ENCODE measurements around the gene SP4. TPM values are rescaled to one million over a fixed set of nuclear protein-coding genes. Genes with fewer than 3 reads are reported as not detected.

Gene SP4
- total RNA-seq, 5 donors from 2014 or later (not counting 1 experiment from before 2014, with no cell fraction given): 29.8 to 48.2 (median 35.4) TPM

GRCh38 chr7:21408481-21408820 lies 19.4 kb upstream of the SP4 start:
- Mint-ChIP-seq H3K4me3 (no peak overlapping the region), H3K4me1 (peaks cover 19 to 24% (median 20%) of the 10 kb centered on the region in 3 donors), H3K27me3 (no peaks in the 10 kb centered on the region), H3K27ac (no peak overlapping the region), H3K9me3 (peaks cover 0 to 5% (median 0%) of the 10 kb centered on the region in 3 donors), H3K36me3 (no peaks in the 10 kb centered on the region)
- CTCF ChIA-PET: interaction anchor here in 1 of 2 donors (0.5 kb wide), 1 partner anchor 19 kb away, joined by 3 read pairs; no protein-coding TSS in a partner anchor
- H3K4me3 ChIP-seq (ENCODE audit: control insufficient read depth in 1 of 2, extremely low read depth in 1 of 2, low read length in 1 of 2): no peak overlapping the region
- 11% methylated on average over 1 of the region's 3 CpGs for WGBS (ENCODE audit: insufficient coverage)
- no peak overlapping the region for H3K27ac ChIP-seq (ENCODE audit: low read length)
- no peaks in the 10 kb centered on the region for H3K36me3 ChIP-seq (ENCODE audit: control insufficient read depth in 2 of 2, extremely low read depth in 1 of 2, insufficient read depth in 1 of 2, low read length in 1 of 2)
- DNase-seq: no peak
- POLR2A ChIA-PET: no interaction called here
- H3K27me3 ChIP-seq (replicated peaks in 1 of 2; ENCODE audit: control insufficient read depth in 2 of 2, extremely low read depth in 1 of 2, insufficient read depth in 2 of 2, low read length in 1 of 2): no peaks in the 10 kb centered on the region
- ATAC-seq (replicated peaks in 1 of 4): no peak
- H3K4me1 ChIP-seq (ENCODE audit: control insufficient read depth in 1 of 2, extremely low read depth in 1 of 2, insufficient read depth in 2 of 2, low read length in 2 of 2): peaks cover 15 to 19% of the 10 kb centered on the region in 2 experiments
- no peaks in the 10 kb centered on the region for H3K9me3 ChIP-seq

DNA sequence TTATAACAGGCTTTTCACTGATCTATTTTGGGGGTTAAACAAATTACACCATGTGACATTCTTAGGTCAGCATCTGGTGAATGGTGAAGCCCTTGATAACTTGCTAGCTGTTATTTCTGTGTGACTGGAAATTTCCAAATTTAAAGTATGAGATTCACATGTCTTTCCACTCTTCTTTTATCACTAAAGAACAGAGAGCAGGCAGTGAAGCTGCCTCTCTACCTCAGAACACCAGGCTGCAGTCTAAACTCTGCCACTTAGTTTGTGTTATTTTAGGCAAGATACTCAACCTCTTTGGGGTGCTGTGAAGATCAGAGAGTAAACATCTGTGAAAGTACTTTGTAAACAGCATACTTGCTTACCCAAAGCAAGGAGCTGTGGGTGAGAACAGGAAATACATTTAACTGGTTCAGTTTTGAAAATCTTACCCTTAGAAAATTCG lies 15.5 kb upstream of the SP4 start:
- CTCF ChIA-PET: interaction anchor here in 1 of 2 donors (0.5 to 1.6 kb wide), 6 partner anchors 13 to 586 kb away, joined by 3 to 4 read pairs (median 3); no protein-coding TSS in a partner anchor
- DNase-seq: peak in 1 of 35 experiments; percentile 43
- Histone ChIP-seq H3K27me3 (replicated peaks in 1 of 2; ENCODE audit: control insufficient read depth in 2 of 2, extremely low read depth in 1 of 2, insufficient read depth in 2 of 2, low read length in 1 of 2) (no peaks in the 10 kb centered on the region), H3K9me3 (no peaks in the 10 kb centered on the region), H3K4me1 (ENCODE audit: control insufficient read depth in 1 of 2, extremely low read depth in 1 of 2, insufficient read depth in 2 of 2, low read length in 2 of 2) (peaks cover 19 to 30% of the 10 kb centered on the region in 2 experiments), H3K4me3 (ENCODE audit: control insufficient read depth in 1 of 2, extremely low read depth in 1 of 2, low read length in 1 of 2) (no peak overlapping the region), H3K27ac (ENCODE audit: low read length) (peak overlapping the region; percentile 66), H3K36me3 (ENCODE audit: control insufficient read depth in 2 of 2, extremely low read depth in 1 of 2, insufficient read depth in 1 of 2, low read length in 1 of 2) (no peaks in the 10 kb centered on the region)
- Mint-ChIP-seq H3K27me3 (no peaks in the 10 kb centered on the region), H3K9me3 (no peaks in the 10 kb centered on the region), H3K27ac (peak overlapping the region; percentile 66 to 84), H3K36me3 (peaks cover 4% of the 10 kb centered on the region), H3K4me1 (peaks cover 30 to 36% (median 30%) of the 10 kb centered on the region in 3 donors), H3K4me3 (peak overlapping the region in 1 of 3 donors; percentile 24)
- no CpG with 5 or more reads among the region's 1 CpG for WGBS (ENCODE audit: insufficient coverage)
- POLR2A ChIA-PET: interaction anchor here in 1 of 2 donors (2.1 kb wide), 1 partner anchor 15 kb away, joined by 9 read pairs; the partner anchor contains the start of gene SP4
- ATAC-seq (replicated peaks in 1 of 4): peak; percentile 50 to 81 (median 72)

DNA sequence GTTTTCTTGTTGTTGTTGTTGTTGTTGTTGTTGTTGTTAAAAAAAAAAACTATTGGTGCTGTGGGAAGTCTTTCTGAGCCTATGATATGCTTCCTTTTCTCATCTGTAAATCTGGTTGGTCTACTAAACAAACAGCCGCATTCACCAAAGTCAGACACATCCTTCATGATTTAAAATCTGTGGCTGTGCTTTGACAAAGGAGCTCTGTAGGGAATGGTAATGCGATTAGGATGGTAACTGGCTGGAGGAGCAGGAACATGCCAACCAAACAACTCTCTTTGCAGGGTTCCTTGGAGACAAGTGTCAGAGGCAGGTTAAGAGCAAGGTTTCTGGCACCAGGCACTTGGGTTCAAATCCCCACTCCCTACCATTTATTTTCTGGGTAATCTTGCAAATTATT lies 14.9 kb upstream of the SP4 start:
- Histone ChIP-seq H3K36me3 (ENCODE audit: control insufficient read depth in 2 of 2, extremely low read depth in 1 of 2, insufficient read depth in 1 of 2, low read length in 1 of 2) (no peaks in the 10 kb centered on the region), H3K4me3 (ENCODE audit: control insufficient read depth in 1 of 2, extremely low read depth in 1 of 2, low read length in 1 of 2) (no peak overlapping the region), H3K27ac (ENCODE audit: low read length) (peak overlapping the region; percentile 66), H3K9me3 (no peaks in the 10 kb centered on the region), H3K27me3 (replicated peaks in 1 of 2; ENCODE audit: control insufficient read depth in 2 of 2, extremely low read depth in 1 of 2, insufficient read depth in 2 of 2, low read length in 1 of 2) (no peaks in the 10 kb centered on the region), H3K4me1 (ENCODE audit: control insufficient read depth in 1 of 2, extremely low read depth in 1 of 2, insufficient read depth in 2 of 2, low read length in 2 of 2) (peaks cover 19 to 30% of the 10 kb centered on the region in 2 experiments)
- Mint-ChIP-seq H3K4me3 (peak overlapping the region in 1 of 3 donors; percentile 24), H3K4me1 (peaks cover 27 to 40% (median 32%) of the 10 kb centered on the region in 3 donors), H3K27ac (peak overlapping the region; percentile 66 to 84), H3K27me3 (no peaks in the 10 kb centered on the region), H3K36me3 (peaks cover 4% of the 10 kb centered on the region), H3K9me3 (no peaks in the 10 kb centered on the region)
- no peak for DNase-seq
- ChIA-PET CTCF (interaction anchor here (0.5 to 1.6 kb wide), 6 partner anchors 12 to 586 kb away, joined by 3 to 4 read pairs (median 3); no protein-coding TSS in a partner anchor), POLR2A (interaction anchor here in 1 of 2 donors (2.1 kb wide), 1 partner anchor 14 kb away, joined by 9 read pairs; the partner anchor contains the start of gene SP4)
- peak in 1 of 4 experiments; percentile 25 for ATAC-seq (replicated peaks in 1 of 4)
- no CpG with 5 or more reads among the region's 2 CpGs for WGBS (ENCODE audit: insufficient coverage)

DNA sequence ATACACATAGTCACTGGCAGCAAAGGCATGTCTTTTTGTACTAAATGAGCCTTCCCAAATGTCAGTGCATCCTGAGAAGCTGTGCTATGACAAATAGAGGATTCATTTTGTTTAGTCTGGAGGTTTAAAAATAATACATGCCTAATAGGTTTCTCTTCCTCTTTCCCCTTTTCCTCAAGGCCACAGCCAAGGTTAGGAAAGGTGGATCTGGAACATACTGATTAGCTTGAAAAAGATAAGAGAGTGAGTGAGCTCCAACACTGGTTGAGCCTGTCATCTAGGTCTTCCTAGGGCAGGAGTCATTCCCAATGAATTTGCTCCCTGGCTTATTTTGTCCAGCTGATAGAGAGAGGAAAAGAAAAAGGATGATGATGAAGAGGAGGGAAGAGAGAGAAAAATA lies 14.4 kb upstream of the SP4 start:
- H3K27ac ChIP-seq (ENCODE audit: low read length): peak overlapping the region; percentile 66

DNA sequence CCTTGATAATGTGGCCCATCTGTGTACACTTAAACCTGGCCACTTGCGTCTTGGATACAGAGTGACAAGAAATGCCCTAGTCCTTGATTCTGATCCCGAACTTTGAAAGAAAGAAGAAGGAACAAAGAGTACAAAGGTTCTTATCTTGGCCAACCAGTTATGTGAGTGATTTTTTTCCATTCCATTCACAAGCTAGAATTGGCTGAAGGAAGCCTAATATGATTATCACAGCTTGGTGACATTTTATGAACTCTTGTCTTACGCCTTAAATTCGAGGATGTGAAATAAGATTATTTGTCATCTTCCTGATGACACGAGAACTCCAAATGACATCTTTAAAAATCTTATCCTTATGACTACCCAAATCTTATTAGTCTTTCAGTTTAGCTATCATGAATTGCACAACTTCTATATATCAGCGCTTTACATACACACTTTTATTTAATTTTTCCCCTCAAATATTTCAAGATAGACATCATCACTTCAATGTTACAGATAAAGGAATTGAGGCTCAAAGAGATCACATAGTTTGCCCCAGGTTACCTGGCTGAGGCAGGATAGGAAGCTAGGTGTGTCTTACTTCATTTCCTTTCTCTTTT lies 13.0 kb upstream of the SP4 start:
- ChIA-PET CTCF (no interaction called here), POLR2A (no interaction called here)
- H3K4me1 Mint-ChIP-seq: peaks cover 24 to 40% (median 32%) of the 10 kb centered on the region in 3 donors
- no peak overlapping the region for H3K4me3 Mint-ChIP-seq
- Histone ChIP-seq H3K4me3 (ENCODE audit: control insufficient read depth in 1 of 2, extremely low read depth in 1 of 2, low read length in 1 of 2) (no peak overlapping the region), H3K9me3 (no peaks in the 10 kb centered on the region), H3K4me1 (ENCODE audit: control insufficient read depth in 1 of 2, extremely low read depth in 1 of 2, insufficient read depth in 2 of 2, low read length in 2 of 2) (peaks cover 19 to 30% of the 10 kb centered on the region in 2 experiments), H3K36me3 (ENCODE audit: control insufficient read depth in 2 of 2, extremely low read depth in 1 of 2, insufficient read depth in 1 of 2, low read length in 1 of 2) (no peaks in the 10 kb centered on the region), H3K27me3 (replicated peaks in 1 of 2; ENCODE audit: control insufficient read depth in 2 of 2, extremely low read depth in 1 of 2, insufficient read depth in 2 of 2, low read length in 1 of 2) (no peaks in the 10 kb centered on the region), H3K27ac (ENCODE audit: low read length) (no peak overlapping the region)
- ATAC-seq (replicated peaks in 1 of 4) (no peak), DNase-seq (no peak)
- H3K9me3 Mint-ChIP-seq: no peaks in the 10 kb centered on the region
- H3K27ac Mint-ChIP-seq: no peak overlapping the region
- H3K27me3 Mint-ChIP-seq: no peaks in the 10 kb centered on the region
- 100% methylated on average over 2 of the region's 6 CpGs for WGBS (ENCODE audit: insufficient coverage)
- peaks cover 4% of the 10 kb centered on the region for H3K36me3 Mint-ChIP-seq

More for the DNA sequence above, 14.4 kb upstream of the SP4 start:
- peaks cover 24 to 40% (median 32%) of the 10 kb centered on the region in 3 donors for H3K4me1 Mint-ChIP-seq
- H3K4me3 ChIP-seq (ENCODE audit: control insufficient read depth in 1 of 2, extremely low read depth in 1 of 2, low read length in 1 of 2): no peak overlapping the region
- no peak overlapping the region for H3K4me3 Mint-ChIP-seq
- H3K27me3 Mint-ChIP-seq: no peaks in the 10 kb centered on the region
- H3K9me3 Mint-ChIP-seq: no peaks in the 10 kb centered on the region
- peak overlapping the region; percentile 66 to 84 for H3K27ac Mint-ChIP-seq
- H3K36me3 ChIP-seq (ENCODE audit: control insufficient read depth in 2 of 2, extremely low read depth in 1 of 2, insufficient read depth in 1 of 2, low read length in 1 of 2): no peaks in the 10 kb centered on the region
- ChIA-PET CTCF (interaction anchor here (0.6 to 1.6 kb wide), 3 partner anchors 57 to 157 kb away, joined by 3 read pairs; no protein-coding TSS in a partner anchor), POLR2A (interaction anchor here in 1 of 2 donors (2.1 kb wide), 1 partner anchor 14 kb away, joined by 9 read pairs; the partner anchor contains the start of gene SP4)
- H3K9me3 ChIP-seq: no peaks in the 10 kb centered on the region
- H3K36me3 Mint-ChIP-seq: peaks cover 4% of the 10 kb centered on the region
- ATAC-seq (replicated peaks in 1 of 4): no peak
- H3K4me1 ChIP-seq (ENCODE audit: control insufficient read depth in 1 of 2, extremely low read depth in 1 of 2, insufficient read depth in 2 of 2, low read length in 2 of 2): peaks cover 19 to 30% of the 10 kb centered on the region in 2 experiments
- H3K27me3 ChIP-seq (replicated peaks in 1 of 2; ENCODE audit: control insufficient read depth in 2 of 2, extremely low read depth in 1 of 2, insufficient read depth in 2 of 2, low read length in 1 of 2): no peaks in the 10 kb centered on the region
- DNase-seq: no peak

DNA sequence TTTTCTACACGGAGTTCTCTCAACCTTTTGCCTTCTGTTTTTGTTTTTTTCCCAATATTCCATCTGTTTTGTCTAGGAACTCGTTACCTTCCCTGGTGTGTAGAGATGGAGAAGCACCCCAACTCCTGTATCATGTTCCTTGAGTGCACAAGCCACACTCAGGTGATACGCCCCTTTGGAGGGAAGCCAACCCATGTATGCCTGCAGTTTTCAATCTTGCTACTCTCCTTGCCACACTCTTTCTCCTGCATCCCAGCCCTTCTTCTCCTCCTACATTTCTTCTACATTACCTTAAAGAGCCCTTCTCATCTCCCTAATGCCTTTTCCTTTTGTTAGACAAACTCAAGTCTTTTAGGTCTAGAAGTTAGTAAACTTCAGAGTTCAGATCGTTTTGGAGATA lies 10.2 kb upstream of the SP4 start:
- no peak for DNase-seq

More for the DNA sequence above, 10.2 kb upstream of the SP4 start:
- Mint-ChIP-seq H3K27me3 (no peaks in the 10 kb centered on the region), H3K4me1 (peaks cover 14 to 28% (median 21%) of the 10 kb centered on the region in 3 donors), H3K9me3 (no peaks in the 10 kb centered on the region), H3K36me3 (peaks cover 4% of the 10 kb centered on the region), H3K27ac (no peak overlapping the region), H3K4me3 (no peak overlapping the region)
- ATAC-seq (replicated peaks in 1 of 4): no peak
- H3K27me3 ChIP-seq (replicated peaks in 1 of 2; ENCODE audit: control insufficient read depth in 2 of 2, extremely low read depth in 1 of 2, insufficient read depth in 2 of 2, low read length in 1 of 2): no peaks in the 10 kb centered on the region
- no peaks in the 10 kb centered on the region for H3K36me3 ChIP-seq (ENCODE audit: control insufficient read depth in 2 of 2, extremely low read depth in 1 of 2, insufficient read depth in 1 of 2, low read length in 1 of 2)
- H3K9me3 ChIP-seq: no peaks in the 10 kb centered on the region
- ChIA-PET POLR2A (interaction anchor here in 1 of 2 donors (0.6 kb wide), 1 partner anchor 17 kb away, joined by 3 read pairs; no protein-coding TSS in a partner anchor), CTCF (interaction anchor here in 1 of 2 donors (1.0 kb wide), 1 partner anchor 56 kb away, joined by 3 read pairs; no protein-coding TSS in a partner anchor)
- no peak overlapping the region for H3K27ac ChIP-seq (ENCODE audit: low read length)
- H3K4me1 ChIP-seq (ENCODE audit: control insufficient read depth in 1 of 2, extremely low read depth in 1 of 2, insufficient read depth in 2 of 2, low read length in 2 of 2): peaks cover 11 to 15% of the 10 kb centered on the region in 2 experiments
- 100% methylated on average over 1 of the region's 4 CpGs for WGBS (ENCODE audit: insufficient coverage)
- no peak overlapping the region for H3K4me3 ChIP-seq (ENCODE audit: control insufficient read depth in 1 of 2, extremely low read depth in 1 of 2, low read length in 1 of 2)
